Erythroblast (primary cell): Measurements from ENCODE around the gene IGF2BP3.

Experiments
- DNase-seq, 2 experiments: peaks; one replicate each; lab custom pipeline; 2025; lab: John Stamatoyannopoulos, UW
- GATA1 ChIP-seq: IDR thresholded peaks from 2 replicates; pipeline ENCODE4 v1.6.1; 2011; ENCODE audit warnings: low read depth, mild to moderate bottlenecking, control low read depth, low read length, moderate library complexity
- POLR2A ChIP-seq: IDR thresholded peaks from 2 replicates; pipeline ENCODE4 v1.6.1; 2011; ENCODE audit warnings: mild to moderate bottlenecking, low read length

IGF2BP3 gene

GRCh38 chr7:23347033-23347681, 123.1 kb downstream of the IGF2BP3 start:
- no peak for DNase-seq

GRCh38 chr7:23346316-23346715, 124.0 kb downstream of the IGF2BP3 start:
- DNase-seq = no peak
- TF ChIP-seq GATA1 (no peak), POLR2A (no peak)

More at GRCh38 chr7:23347033-23347681, 123.1 kb downstream of the IGF2BP3 start:
- TF ChIP-seq POLR2A (no peak), GATA1 (no peak)

GRCh38 chr7:23345601-23346000, 124.7 kb downstream of the IGF2BP3 start:
- DNase-seq = no peak
- TF ChIP-seq POLR2A = no peak

- TF ChIP-seq GATA1 (no peak), POLR2A (no peak)
- DNase-seq = no peak
Observed at GRCh38 chr7:23343806-23344475, 126.3 kb downstream of the IGF2BP3 start.

GRCh38 chr7:23343102-23343501, 127.2 kb downstream of the IGF2BP3 start:
- TF ChIP-seq GATA1 (no peak), POLR2A (no peak)
- DNase-seq = no peak

GRCh38 chr7:23341846-23342598, 128.3 kb downstream of the IGF2BP3 start:
- TF ChIP-seq GATA1 (no peak), POLR2A (no peak)
- no peak for DNase-seq

- TF ChIP-seq POLR2A = no peak
- no peak for TF ChIP-seq GATA1
- DNase-seq = no peak
Observed at GRCh38 chr7:23338863-23339262, 131.4 kb downstream of the IGF2BP3 start.

GRCh38 chr7:23338439-23338838, 131.9 kb downstream of the IGF2BP3 start:
- TF ChIP-seq GATA1 (no peak), POLR2A (no peak)
- DNase-seq = no peak

- no peak for DNase-seq
- no peak for TF ChIP-seq POLR2A
- no peak for TF ChIP-seq GATA1
Observed at GRCh38 chr7:23337374-23337773, 132.9 kb downstream of the IGF2BP3 start.

- no peak for TF ChIP-seq GATA1
- TF ChIP-seq POLR2A = no peak
- no peak for DNase-seq
Observed at GRCh38 chr7:23336799-23337283, 133.4 kb downstream of the IGF2BP3 start.

- TF ChIP-seq POLR2A (no peak), GATA1 (no peak)
- no peak for DNase-seq
Observed at GRCh38 chr7:23336086-23336485, 134.2 kb downstream of the IGF2BP3 start.

- TF ChIP-seq GATA1 = no peak
- no peak for DNase-seq
Observed at GRCh38 chr7:23335621-23336020, 134.7 kb downstream of the IGF2BP3 start.

- no peak for DNase-seq
- no peak for TF ChIP-seq GATA1
- no peak for TF ChIP-seq POLR2A
Observed at GRCh38 chr7:23335136-23335535, 135.2 kb downstream of the IGF2BP3 start.

GRCh38 chr7:23334482-23335056, 135.7 kb downstream of the IGF2BP3 start:
- DNase-seq = no peak
- TF ChIP-seq GATA1 (no peak), POLR2A (no peak)
